Measurements from ENCODE around the gene NBAS.

- TF ChIP-seq EZH2 (IDR thresholded peaks at IDR 0.05; ENCODE audit: insufficient read depth, poor library complexity, severe bottlenecking) (no peak), EZH2phosphoT487 (IDR thresholded peaks at IDR 0.05; ENCODE audit: insufficient read depth, low read depth) (no peak)
Observed at GRCh38 chr2:15610430-15610952, 49.4 kb upstream of the NBAS start.

Measured in GM23248 (cell line).